ENCODE measurements around the gene SRD5A3. TPM values are rescaled to one million over a fixed set of nuclear protein-coding genes. Genes with fewer than 3 reads are reported as not detected.

SRD5A3 gene
- total and polyA plus RNA-seq, 10 of the 15 experiments (the other 5 are each of a cell fraction or from before 2014, with no cell fraction given) = 1.6 to 20.4 (median 6.1) TPM

GRCh38 chr4:55303760-55304165, 42.3 kb upstream of the SRD5A3 start:
- Histone ChIP-seq H3K4me3 (no peak overlapping the region), H3K27me3 (replicated peaks in 1 of 2; ENCODE audit: control insufficient read depth in 2 of 2, insufficient read depth in 2 of 2, low read length in 1 of 2) (no peaks in the 10 kb centered on the region), H3K27ac (ENCODE audit: control insufficient read depth, insufficient read depth) (no peak overlapping the region), H3K36me3 (ENCODE audit: control insufficient read depth in 2 of 2, insufficient read depth in 2 of 2, low read length in 1 of 2) (no peaks in the 10 kb centered on the region), H3K9me3 (replicated peaks; ENCODE audit: control insufficient read depth, insufficient read depth, low read length) (no peaks in the 10 kb centered on the region), H4K20me1 (ENCODE audit: control insufficient read depth, insufficient read depth) (no peaks in the 10 kb centered on the region), H2AFZ (ENCODE audit: control insufficient read depth, low read depth, low read length) (no peak overlapping the region), H3K4me2 (ENCODE audit: control insufficient read depth, insufficient read depth) (no peak overlapping the region), H3K4me1 (ENCODE audit: control insufficient read depth, insufficient read depth, low read length) (no peaks in the 10 kb centered on the region), H3K9ac (ENCODE audit: control insufficient read depth, insufficient read depth, low read length) (no peak overlapping the region), H3K79me2 (ENCODE audit: control insufficient read depth, insufficient read depth, low read length) (no peaks in the 10 kb centered on the region)
- TF ChIP-seq BACH1 (IDR thresholded peaks at IDR 0.05; ENCODE audit: borderline replicate concordance) (no peak), ZNF217 (IDR thresholded peaks at IDR 0.05) (no peak), SMAD1 (IDR thresholded peaks at IDR 0.05; ENCODE audit: low read depth, partially characterized antibody) (no peak), TARDBP (IDR thresholded peaks at IDR 0.05; ENCODE audit: borderline replicate concordance) (no peak), MYB (IDR thresholded peaks at IDR 0.05; ENCODE audit: borderline replicate concordance, low read depth, low read length) (no peak), NFYB (IDR thresholded peaks at IDR 0.05; ENCODE audit: insufficient read depth, low read depth, low read length) (no peak), CBX5 (IDR thresholded peaks at IDR 0.05; ENCODE audit: low read depth) (no peak), BCL3 (IDR thresholded peaks at IDR 0.05; ENCODE audit: borderline replicate concordance, insufficient read depth, low read depth, low read length, poor library complexity, severe bottlenecking) (no peak), CBX3 (IDR thresholded peaks at IDR 0.05; ENCODE audit: borderline replicate concordance, low read depth) (no peak), ATF7 (IDR thresholded peaks at IDR 0.05; ENCODE audit: low read depth) (no peak), ZNF687 (IDR thresholded peaks at IDR 0.05) (no peak), ZBTB33 (IDR thresholded peaks at IDR 0.05) (no peak)
- no TSS peak for BruUV-seq (replicated peaks)
- ATAC-seq = no peak
- ChIA-PET CTCF (no interaction called here), RAD21 (ENCODE audit: unreplicated experiment) (no interaction called here), SMC1A (ENCODE audit: uncharacterized antibody, unreplicated experiment) (interaction anchor here (0.6 kb wide), 1 partner anchor 19 kb away, joined by 3 read pairs; no protein-coding TSS in a partner anchor), POLR2A (no interaction called here)
- 7% methylated on average over 3 of the region's 3 CpGs for WGBS (ENCODE audit: insufficient coverage, insufficient replicate concordance, low lambda C conversion rate, missing lambda C conversion rate)
- FAIRE-seq = no peak
- in situ Hi-C loops (cut with MboI) (no loop called here), intact Hi-C loops (cut with micrococcal nuclease; ENCODE audit: unreplicated experiment) (no loop called here)
- DNase-seq (ENCODE audit: low read depth, low spot score) = no peak

Measured in GM12878 (cell line).